GM21515 (cell line): ENCODE data around the gene PAX4.
A peak's percentile ranks its signal among the peaks of the same experiment; 100 is the strongest.

ENCODE experiments used
- ATAC-seq: cut with Tn5 transposase; IDR thresholded peaks from one replicate; pipeline ENCODE4 v1.9.1; 2021; ENCODE audit not compliant: unreplicated experiment

Gene PAX4

DNA sequence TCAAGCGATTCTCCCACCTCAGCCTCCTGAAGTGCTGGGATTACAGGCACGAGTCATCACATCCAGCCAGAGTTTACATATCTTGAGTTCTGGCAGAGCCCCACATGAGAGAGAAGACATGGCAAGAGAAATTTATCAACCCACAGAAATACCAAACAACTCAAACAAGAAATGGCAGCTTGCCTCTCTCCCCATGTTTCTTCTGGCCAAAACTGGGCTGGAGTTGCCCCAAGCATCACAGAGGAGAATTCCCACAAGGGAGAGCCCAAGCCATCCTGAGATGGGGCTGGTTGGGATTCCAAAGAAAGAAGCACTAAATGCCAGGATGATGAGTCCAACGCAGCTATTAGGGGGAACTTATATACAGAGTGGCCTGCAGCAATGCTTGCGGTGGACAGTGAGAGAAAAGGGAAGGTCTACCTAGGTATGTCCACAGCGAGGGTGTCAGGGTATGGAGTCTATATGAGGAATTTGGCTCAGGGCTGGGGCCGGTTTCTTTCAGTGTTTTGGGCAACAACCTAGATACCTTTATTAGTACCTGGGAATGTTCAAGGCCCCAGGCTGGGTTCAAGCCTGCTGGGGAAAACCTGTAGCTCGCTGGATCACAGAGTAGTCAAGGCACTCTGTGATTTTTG is 14.5 kb upstream of the PAX4 start:
- ATAC-seq: no peak

DNA sequence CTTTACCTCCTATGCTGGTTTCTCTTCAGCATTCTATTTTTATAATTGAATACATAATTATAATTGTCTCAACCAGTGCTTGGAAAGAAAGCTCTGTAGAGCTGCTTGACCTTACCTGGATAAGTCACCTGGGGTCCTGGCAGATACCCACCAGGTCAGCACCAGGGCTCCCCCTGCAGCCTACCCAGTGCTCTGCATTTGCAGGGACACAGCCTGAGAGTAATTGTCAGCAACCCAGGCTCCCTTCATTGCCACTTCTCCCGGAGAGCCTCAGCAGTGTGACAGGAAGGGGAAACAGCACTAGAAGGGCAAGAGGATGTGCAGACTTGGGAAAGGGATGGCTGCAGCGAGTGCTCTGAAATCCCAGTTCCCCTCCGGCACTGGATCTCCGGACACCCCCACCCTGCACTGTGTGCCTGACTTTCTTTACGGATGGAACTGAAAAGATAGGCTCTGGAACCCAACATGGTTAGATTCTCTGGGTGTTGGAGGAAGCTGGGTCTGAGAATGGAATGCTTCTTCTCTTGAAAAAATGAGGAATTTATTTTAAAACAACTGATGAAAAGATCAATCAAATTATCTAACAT is 11.4 kb upstream of the PAX4 start:
- peak; percentile 62 for ATAC-seq

- ATAC-seq: no peak
These were observed 10.5 kb upstream of the PAX4 start for GRCh38 chr7:127628445-127628844.

- no peak for ATAC-seq
These were observed 7.4 kb upstream of the PAX4 start for GRCh38 chr7:127625331-127625730.

DNA sequence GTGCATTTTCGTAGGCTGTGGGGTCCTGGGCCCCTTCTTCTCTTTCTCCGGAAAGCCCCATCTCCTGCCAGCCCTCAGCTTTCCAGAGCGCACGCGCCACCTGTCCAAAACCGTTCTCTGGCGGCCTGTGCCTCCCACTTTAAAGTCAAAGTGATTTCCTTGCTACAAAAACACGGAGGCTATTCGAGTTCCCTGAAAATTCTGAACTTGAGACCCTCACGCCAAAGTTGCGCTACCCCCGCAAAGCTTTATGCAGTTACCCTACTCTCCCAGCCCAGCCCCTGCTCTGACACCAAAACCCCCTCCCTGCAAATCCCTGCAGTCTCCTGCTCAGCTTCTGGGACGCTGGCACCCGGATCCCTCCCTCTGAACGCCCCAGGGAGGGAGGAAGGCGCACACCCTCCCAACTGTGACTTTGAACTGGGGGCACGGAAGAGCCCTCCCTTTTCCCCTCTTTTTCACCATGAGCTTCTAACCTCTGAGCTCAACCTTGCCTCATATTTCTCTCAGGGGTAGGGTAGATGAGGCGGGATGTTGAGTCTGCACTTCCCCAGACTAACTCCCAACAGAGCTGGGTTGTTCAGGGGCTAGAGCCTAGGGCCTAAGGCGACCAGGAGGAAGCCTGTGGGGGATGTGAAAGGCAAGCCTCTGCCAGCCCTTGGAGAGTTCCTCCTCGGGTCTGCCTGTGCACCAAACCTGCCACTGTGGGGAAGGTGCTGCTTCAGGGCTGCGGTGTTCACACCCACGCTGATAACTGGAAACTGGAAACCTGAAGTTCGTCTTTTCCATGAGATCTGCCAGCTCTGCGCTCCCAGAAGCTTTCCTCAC is 2.7 kb upstream of the PAX4 start:
- ATAC-seq: no peak

DNA sequence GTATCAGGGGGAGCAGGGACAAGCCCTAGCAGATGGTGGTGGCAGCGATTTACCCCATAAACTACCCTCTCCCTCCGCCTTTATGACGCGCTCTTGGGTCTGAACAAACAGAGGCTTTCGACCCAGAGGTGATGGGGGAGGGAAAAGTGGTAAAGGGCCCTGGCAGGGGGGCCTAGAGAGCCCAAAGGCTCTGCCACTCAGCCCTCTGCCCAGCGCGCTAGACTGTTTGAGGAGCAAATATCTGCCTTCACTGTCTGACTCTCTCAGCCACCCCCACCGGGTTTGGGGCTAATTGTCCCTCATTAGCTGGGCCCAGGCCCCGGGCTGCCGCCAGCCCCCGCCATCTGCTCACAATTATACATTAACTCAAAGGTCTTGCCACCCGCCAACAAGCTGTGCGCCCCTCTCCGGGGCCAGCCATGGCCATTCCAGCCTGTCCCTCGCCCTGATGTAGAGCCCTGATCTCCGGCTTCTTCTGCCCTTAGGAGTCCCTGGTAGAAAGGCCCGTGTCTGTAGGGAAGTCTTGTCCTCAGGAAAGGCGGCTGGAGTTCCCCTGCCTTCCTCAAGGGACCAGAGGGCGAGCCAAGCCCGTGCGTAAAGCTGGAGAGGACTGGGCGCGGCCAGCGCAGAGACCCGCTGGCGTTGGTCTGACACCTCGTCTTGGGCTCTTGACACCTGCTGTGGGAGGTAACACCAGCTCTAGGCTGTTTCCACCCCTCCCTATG is 1.9 kb upstream of the PAX4 start:
- no peak for ATAC-seq

GRCh38 chr7:127618775-127619174 is 833 bp upstream of the PAX4 start:
- no peak for ATAC-seq

GRCh38 chr7:127616724-127617123 is 1.2 kb downstream of the PAX4 start:
- no peak for ATAC-seq

GRCh38 chr7:127612263-127612662 is 5.7 kb downstream of the PAX4 start:
- ATAC-seq: no peak

- ATAC-seq: no peak
These were observed 8.6 kb downstream of the PAX4 start for GRCh38 chr7:127609297-127609696.

DNA sequence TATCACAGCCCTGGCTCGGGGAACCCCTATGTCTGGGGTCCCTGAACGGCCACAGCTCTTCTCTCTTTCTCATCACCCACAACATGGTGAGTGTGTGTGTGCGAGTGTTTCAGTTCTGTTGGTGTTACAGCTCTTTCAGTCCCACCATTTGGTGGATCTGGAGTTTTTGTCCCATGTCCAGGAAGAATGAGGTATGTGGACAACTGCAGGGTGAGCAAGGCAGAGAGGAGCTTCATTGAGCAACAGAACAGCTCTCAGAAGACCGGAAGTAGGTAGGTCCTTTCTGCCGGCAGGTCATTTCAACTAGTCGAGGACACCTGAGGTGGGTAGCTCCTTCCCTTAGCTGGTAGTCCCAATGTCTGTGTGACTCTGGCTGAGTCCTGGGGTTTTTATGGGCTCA is 9.5 kb downstream of the PAX4 start:
- ATAC-seq: no peak

- no peak for ATAC-seq
These were observed 17.1 kb downstream of the PAX4 start for GRCh38 chr7:127600885-127601284.

- no peak for ATAC-seq
These were observed 19.6 kb downstream of the PAX4 start for GRCh38 chr7:127598318-127598717.

DNA sequence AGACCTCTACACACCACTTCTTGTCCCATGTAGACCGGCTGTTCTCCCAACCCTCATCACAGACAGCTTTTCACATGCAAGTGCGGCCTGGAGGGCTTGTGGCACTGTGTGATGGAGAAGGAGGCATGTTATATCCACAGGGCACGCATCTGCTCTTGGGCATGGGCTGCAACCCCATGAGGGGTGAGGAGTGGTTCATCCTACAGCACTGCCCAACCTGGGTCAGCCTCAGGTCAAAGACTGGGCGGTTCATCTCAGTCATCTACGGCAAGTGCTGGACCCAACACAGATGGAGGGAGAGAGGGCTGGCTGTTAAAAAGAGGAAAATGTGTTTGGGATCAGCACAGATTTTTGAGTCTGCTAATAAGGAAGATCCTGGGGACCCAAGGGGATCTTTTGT is 22.2 kb downstream of the PAX4 start:
- ATAC-seq: no peak

DNA sequence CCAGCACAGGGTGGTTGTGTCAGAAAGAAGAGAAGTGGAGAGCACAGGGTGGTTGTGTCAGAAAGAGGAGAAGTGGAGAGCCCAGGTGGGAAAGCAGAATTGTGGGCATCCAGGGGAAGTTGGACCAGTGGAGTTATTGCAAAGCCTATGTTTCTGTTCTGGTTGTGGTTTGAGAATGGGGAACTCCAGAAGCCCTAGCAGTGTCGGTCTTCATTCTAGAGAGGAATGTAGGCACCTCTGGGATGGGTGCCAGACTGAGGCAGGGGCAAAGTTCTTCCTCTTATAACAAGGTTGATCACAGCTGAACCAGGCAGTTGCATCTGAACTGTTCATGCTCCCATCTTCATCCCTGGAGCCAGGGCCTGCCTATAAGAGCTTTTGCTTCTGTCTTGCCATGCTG is 23.5 kb downstream of the PAX4 start:
- ATAC-seq: no peak

GRCh38 chr7:127592550-127592949 is 25.4 kb downstream of the PAX4 start:
- no peak for ATAC-seq

- ATAC-seq: no peak
These were observed 26.4 kb downstream of the PAX4 start for GRCh38 chr7:127591591-127591990.

DNA sequence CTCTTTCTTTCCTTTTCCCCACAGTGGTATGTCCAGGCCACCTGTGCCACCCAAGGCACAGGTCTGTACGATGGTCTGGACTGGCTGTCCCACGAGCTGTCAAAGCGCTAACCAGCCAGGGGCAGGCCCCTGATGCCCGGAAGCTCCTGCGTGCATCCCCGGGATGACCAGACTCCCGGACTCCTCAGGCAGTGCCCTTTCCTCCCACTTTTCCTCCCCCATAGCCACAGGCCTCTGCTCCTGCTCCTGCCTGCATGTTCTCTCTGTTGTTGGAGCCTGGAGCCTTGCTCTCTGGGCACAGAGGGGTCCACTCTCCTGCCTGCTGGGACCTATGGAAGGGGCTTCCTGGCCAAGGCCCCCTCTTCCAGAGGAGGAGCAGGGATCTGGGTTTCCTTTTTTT is 26.8 kb downstream of the PAX4 start:
- no peak for ATAC-seq

DNA sequence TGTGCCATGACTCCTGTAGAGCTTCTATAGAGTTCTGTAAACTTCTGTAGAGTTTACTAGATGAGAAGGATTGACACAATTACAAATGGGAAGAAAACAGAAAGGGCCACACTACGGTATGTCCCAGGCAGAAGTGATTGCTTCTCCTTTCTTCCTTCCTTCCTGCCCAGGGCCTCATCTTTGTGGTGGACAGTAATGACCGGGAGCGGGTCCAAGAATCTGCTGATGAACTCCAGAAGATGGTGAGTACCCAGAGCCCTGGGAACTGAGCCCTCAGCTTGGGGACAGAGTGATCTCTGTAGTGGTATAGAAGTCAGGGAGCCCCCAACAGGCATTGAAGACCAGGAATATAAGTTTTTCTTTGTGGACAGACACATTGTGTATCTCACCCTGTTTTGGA is 28.0 kb downstream of the PAX4 start:
- no peak for ATAC-seq

- peak; percentile 14 for ATAC-seq
These were observed 29.1 kb downstream of the PAX4 start for GRCh38 chr7:127588697-127589482.
